Stromal cell of bone marrow (primary cell): ENCODE measurements around the gene TXNL4A.

Experiments used
- DNase-seq: peaks from one replicate; pipeline ENCODE4 v3.0.0-alpha.2; 2012; ENCODE audit warnings: low read depth

TXNL4A gene

GRCh38 chr18:79991494-79991893 lies 3.1 kb upstream of the TXNL4A start:
- DNase-seq: no peak

GRCh38 chr18:79989195-79989497 lies 783 bp upstream of the TXNL4A start:
- no peak for DNase-seq

GRCh38 chr18:79988071-79988450 lies 302 bp downstream of the TXNL4A start:
- no peak for DNase-seq

- no peak for DNase-seq
These were observed 797 bp downstream of the TXNL4A start for GRCh38 chr18:79987566-79987965.

GRCh38 chr18:79986726-79987125 lies 1.6 kb downstream of the TXNL4A start:
- DNase-seq: no peak

- DNase-seq: no peak
These were observed 3.2 kb downstream of the TXNL4A start for GRCh38 chr18:79985172-79985571.

- no peak for DNase-seq
These were observed 4.6 kb downstream of the TXNL4A start for GRCh38 chr18:79983793-79984192.

GRCh38 chr18:79983253-79983652 lies 5.1 kb downstream of the TXNL4A start:
- DNase-seq: no peak

- DNase-seq: no peak
These were observed 5.6 kb downstream of the TXNL4A start for GRCh38 chr18:79982736-79983135.

GRCh38 chr18:79980585-79980984 lies 7.8 kb downstream of the TXNL4A start:
- DNase-seq: no peak

- DNase-seq: no peak
These were observed 8.5 kb downstream of the TXNL4A start for GRCh38 chr18:79979843-79980242.

GRCh38 chr18:79975985-79976680 lies 12.2 kb downstream of the TXNL4A start:
- no peak for DNase-seq

- no peak for DNase-seq
These were observed 13.3 kb downstream of the TXNL4A start for GRCh38 chr18:79975043-79975442.

GRCh38 chr18:79974025-79974654 lies 14.2 kb downstream of the TXNL4A start:
- DNase-seq: no peak

GRCh38 chr18:79973517-79973916 lies 14.8 kb downstream of the TXNL4A start:
- no peak for DNase-seq

GRCh38 chr18:79972720-79973119 lies 15.6 kb downstream of the TXNL4A start:
- no peak for DNase-seq

- no peak for DNase-seq
These were observed 16.4 kb downstream of the TXNL4A start for GRCh38 chr18:79971986-79972385.

GRCh38 chr18:79971211-79971952 lies 17.0 kb downstream of the TXNL4A start:
- DNase-seq: no peak

GRCh38 chr18:79970419-79971133 lies 17.8 kb downstream of the TXNL4A start:
- DNase-seq: no peak

GRCh38 chr18:79965119-79965902 lies 23.1 kb downstream of the TXNL4A start:
- DNase-seq: no peak

- DNase-seq: no peak
These were observed 23.8 kb downstream of the TXNL4A start, which contains the start of gene HSBP1L1 for GRCh38 chr18:79964330-79965118. Gene HSBP1L1 (plus strand): TSS chr18:79964643. CDS start chr18:79964736, 93 bp downstream.
